ENCODE results near the gene DCDC1. TPM values are rescaled to one million over a fixed set of nuclear protein-coding genes. Genes with fewer than 3 reads are reported as not detected.

Gene DCDC1
- total RNA-seq, 1 experiment from 2014 or later = 1.5 TPM

- TF ChIP-seq, protein P1, sequence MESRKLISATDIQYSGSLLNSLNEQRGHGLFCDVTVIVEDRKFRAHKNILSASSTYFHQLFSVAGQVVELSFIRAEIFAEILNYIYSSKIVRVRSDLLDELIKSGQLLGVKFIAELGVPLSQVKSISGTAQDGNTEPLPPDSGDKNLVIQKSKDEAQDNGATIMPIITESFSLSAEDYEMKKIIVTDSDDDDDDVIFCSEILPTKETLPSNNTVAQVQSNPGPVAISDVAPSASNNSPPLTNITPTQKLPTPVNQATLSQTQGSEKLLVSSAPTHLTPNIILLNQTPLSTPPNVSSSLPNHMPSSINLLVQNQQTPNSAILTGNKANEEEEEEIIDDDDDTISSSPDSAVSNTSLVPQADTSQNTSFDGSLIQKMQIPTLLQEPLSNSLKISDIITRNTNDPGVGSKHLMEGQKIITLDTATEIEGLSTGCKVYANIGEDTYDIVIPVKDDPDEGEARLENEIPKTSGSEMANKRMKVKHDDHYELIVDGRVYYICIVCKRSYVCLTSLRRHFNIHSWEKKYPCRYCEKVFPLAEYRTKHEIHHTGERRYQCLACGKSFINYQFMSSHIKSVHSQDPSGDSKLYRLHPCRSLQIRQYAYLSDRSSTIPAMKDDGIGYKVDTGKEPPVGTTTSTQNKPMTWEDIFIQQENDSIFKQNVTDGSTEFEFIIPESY (IDR thresholded peaks at IDR 0.05; ENCODE audit: extremely low read depth, insufficient replicate concordance, low read length) = no peak
- no peak for TF ChIP-seq SRF (IDR thresholded peaks at IDR 0.05; ENCODE audit: low read depth)
- no peak for TF ChIP-seq ZNF274 (IDR thresholded peaks at IDR 0.05; ENCODE audit: low read depth, low read length)
- TF ChIP-seq MAX (IDR thresholded peaks at IDR 0.05) = no peak
- no peak for TF ChIP-seq POLR2A (IDR thresholded peaks at IDR 0.05; ENCODE audit: borderline replicate concordance, extremely low read depth, insufficient read depth, insufficient read length)
Observed at GRCh38 chr11:31404614-31405013, 35.1 kb upstream of the DCDC1 start (continued).

DNA sequence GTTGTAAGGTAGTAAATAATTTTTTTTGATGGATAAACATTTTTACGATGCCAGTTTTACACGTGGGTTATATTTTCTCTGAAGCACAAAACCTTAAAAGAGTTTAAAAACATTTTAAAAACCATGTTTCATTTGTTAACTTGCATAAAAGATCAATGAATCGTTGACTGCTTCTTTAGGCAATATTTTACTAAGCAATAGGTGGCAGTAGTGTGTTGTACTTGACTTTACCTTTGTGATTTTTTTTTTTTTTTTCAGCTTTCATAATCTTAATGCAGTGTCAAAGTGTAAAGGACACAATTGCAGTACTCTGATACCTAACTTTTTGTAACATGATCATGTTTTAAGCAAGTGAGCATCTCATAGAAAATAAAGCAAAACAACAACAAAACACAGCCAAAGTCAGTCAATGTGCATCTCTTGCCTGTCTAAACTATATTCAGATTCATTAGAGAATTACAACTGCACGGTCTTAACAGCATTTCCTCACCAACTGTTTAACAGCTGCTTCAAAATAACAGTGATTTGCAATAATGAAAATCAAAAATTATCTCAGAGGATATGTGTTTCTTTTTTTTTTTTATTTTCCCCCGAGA lies 27.8 kb upstream of the DCDC1 start:
- no peaks in the 10 kb centered on the region for H3K36me3 ChIP-seq (ENCODE audit: control insufficient read depth in 1 of 2, insufficient read depth in 2 of 2, low read length in 2 of 2)
- RAD21 ChIA-PET (ENCODE audit: low non-redundant PET in 1 of 2, low total read pairs in 2 of 2, uncharacterized antibody in 2 of 2, unreplicated experiment in 2 of 2) = interaction anchor here (0.6 to 1.2 kb wide), 2 partner anchors 561 to 655 kb away, joined by 3 read pairs; no protein-coding TSS in a partner anchor

More for the DNA sequence above, 27.8 kb upstream of the DCDC1 start:
- no peaks in the 10 kb centered on the region for H3K27me3 ChIP-seq (ENCODE audit: insufficient read depth, low read length)
- no peak overlapping the region for H3K27ac ChIP-seq (ENCODE audit: low read depth, low read length)
- DNase-seq (ENCODE audit: low read depth, low spot score) = no peak
- BruUV-seq (replicated peaks) = no TSS peak
- no peaks in the 10 kb centered on the region for H3K9me2 ChIP-seq (ENCODE audit: insufficient read depth)
- intact Hi-C loops (cut with micrococcal nuclease) = loop anchor here (1.0 to 10.0 kb wide), 6 partner anchors 245 to 775 kb away; no protein-coding TSS in a partner anchor
- CTCF ChIA-PET = interaction anchor here (0.8 to 2.3 kb wide), 3 partner anchors 472 to 908 kb away, joined by 3 to 8 read pairs (median 8); no protein-coding TSS in a partner anchor
- H2AFZ ChIP-seq (ENCODE audit: low read depth, low read length, poor library complexity, severe bottlenecking) = no peak overlapping the region
- ATAC-seq = no peak
- no peak overlapping the region for H3K4me2 ChIP-seq (ENCODE audit: low read length)
- H3K79me2 ChIP-seq (ENCODE audit: insufficient read depth, low read length) = 0 out of 2 replicates have a peak, but pooled peaks cover under 1% of the 10 kb centered on the region
- 0 out of 2 replicates have a peak, but pooled peaks cover 8% of the 10 kb centered on the region for H4K20me1 ChIP-seq (ENCODE audit: insufficient read depth)
- POLR2A ChIA-PET = no interaction called here
- no peaks in the 10 kb centered on the region; a peak in 1 of 4 replicates for H3K9me3 ChIP-seq (ENCODE audit: control insufficient read depth in 1 of 2, insufficient read depth in 1 of 2, low read depth in 1 of 2, low read length in 2 of 2)
- no peaks in the 10 kb centered on the region for H3K4me1 ChIP-seq (ENCODE audit: control insufficient read depth in 1 of 2, insufficient read depth in 2 of 2, low read length in 2 of 2)
- TF ChIP-seq, protein P2, sequence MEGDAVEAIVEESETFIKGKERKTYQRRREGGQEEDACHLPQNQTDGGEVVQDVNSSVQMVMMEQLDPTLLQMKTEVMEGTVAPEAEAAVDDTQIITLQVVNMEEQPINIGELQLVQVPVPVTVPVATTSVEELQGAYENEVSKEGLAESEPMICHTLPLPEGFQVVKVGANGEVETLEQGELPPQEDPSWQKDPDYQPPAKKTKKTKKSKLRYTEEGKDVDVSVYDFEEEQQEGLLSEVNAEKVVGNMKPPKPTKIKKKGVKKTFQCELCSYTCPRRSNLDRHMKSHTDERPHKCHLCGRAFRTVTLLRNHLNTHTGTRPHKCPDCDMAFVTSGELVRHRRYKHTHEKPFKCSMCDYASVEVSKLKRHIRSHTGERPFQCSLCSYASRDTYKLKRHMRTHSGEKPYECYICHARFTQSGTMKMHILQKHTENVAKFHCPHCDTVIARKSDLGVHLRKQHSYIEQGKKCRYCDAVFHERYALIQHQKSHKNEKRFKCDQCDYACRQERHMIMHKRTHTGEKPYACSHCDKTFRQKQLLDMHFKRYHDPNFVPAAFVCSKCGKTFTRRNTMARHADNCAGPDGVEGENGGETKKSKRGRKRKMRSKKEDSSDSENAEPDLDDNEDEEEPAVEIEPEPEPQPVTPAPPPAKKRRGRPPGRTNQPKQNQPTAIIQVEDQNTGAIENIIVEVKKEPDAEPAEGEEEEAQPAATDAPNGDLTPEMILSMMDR (IDR thresholded peaks at IDR 0.05 in 2 of 3, conservative IDR thresholded peaks at IDR 0.05 in 1 of 3; ENCODE audit: borderline replicate concordance in 1 of 3, insufficient read depth in 1 of 3, low read depth in 2 of 3, low read length in 2 of 3) = peak; percentile 37 to 72 (median 51); a peak in 4 of 6 replicates
- peak; percentile 59 for TF ChIP-seq RAD21 (IDR thresholded peaks at IDR 0.05; ENCODE audit: low read depth)
- TF ChIP-seq SP1 (IDR thresholded peaks at IDR 0.05; ENCODE audit: low read depth) = no peak
- no peak for TF ChIP-seq EZH2phosphoT487 (IDR thresholded peaks at IDR 0.05; ENCODE audit: borderline replicate concordance)
- no peak overlapping the region for H3K4me3 ChIP-seq (replicated peaks in 1 of 2; ENCODE audit: low read depth in 1 of 2, low read length in 2 of 2)
- H3K9ac ChIP-seq (ENCODE audit: low read length) = no peak overlapping the region

Measured in HCT116 (cell line).